Liver (tissue), 9 donors: Measurements from ENCODE around the gene PTPRD. TPM values are rescaled to one million over a fixed set of nuclear protein-coding genes. Genes with fewer than 3 reads are reported as not detected.

Experiments
- DNase-seq: peaks from one replicate; pipeline ENCODE4 v3.0.0-alpha.2; 2017; ENCODE audit warnings: low spot score
- H3K27ac ChIP-seq, 2 donors: one replicate each; pipeline ENCODE4 v1.7.0; 2013; ENCODE audit warnings: inconsistent platforms in 2 of 2, low read length in 2 of 2, control low read depth in 1 of 2, low read depth in 1 of 2, mild to moderate bottlenecking in 1 of 2
- H3K27me3 ChIP-seq, 4 donors: one replicate each; pipeline versions ENCODE4 v1.6.1 to v1.7.0; 2013; ENCODE audit warnings: low read length in 3 of 4, inconsistent platforms in 1 of 4, mild to moderate bottlenecking in 1 of 4, moderate library complexity in 1 of 4; ENCODE audit not compliant: control insufficient read depth in 4 of 4, insufficient read depth in 4 of 4
- H3K36me3 ChIP-seq, 4 donors: one replicate each; pipeline versions ENCODE4 v1.6.1 to v1.7.0; 2013; ENCODE audit warnings: low read length in 3 of 4, mild to moderate bottlenecking in 3 of 4, low read depth in 1 of 4, moderate library complexity in 1 of 4; ENCODE audit not compliant: control insufficient read depth in 4 of 4, insufficient read depth in 3 of 4
- H3K4me1 ChIP-seq, 4 donors: one replicate each; pipeline versions ENCODE4 v1.6.1 to v1.7.0; 2013; ENCODE audit warnings: low read length in 3 of 4, mild to moderate bottlenecking in 3 of 4, moderate library complexity in 1 of 4; ENCODE audit not compliant: control insufficient read depth in 4 of 4, insufficient read depth in 4 of 4
- H3K4me3 ChIP-seq, 3 donors: one replicate each; pipeline versions ENCODE4 v1.6.1 to v1.7.0; 2013; ENCODE audit warnings: low read length in 3 of 3, control low read depth in 1 of 3, low read depth in 1 of 3, mild to moderate bottlenecking in 1 of 3
- H3K9ac ChIP-seq, 2 donors: one replicate each; pipeline ENCODE4 v1.7.0; 2013; ENCODE audit warnings: low read length in 2 of 2, mild to moderate bottlenecking in 2 of 2, moderate library complexity in 2 of 2, control low read depth in 1 of 2, low read depth in 1 of 2
- H3K9me3 ChIP-seq, 4 donors: one replicate each; pipeline versions ENCODE4 v1.6.1 to v1.7.0; 2013; ENCODE audit warnings: low read length in 3 of 4; ENCODE audit not compliant: control insufficient read depth in 4 of 4
- ATF3 ChIP-seq: IDR thresholded peaks from 2 replicates; pipeline ENCODE4 v1.6.1; 2016; ENCODE audit warnings: antibody characterized with exemption
- EGR1 ChIP-seq, 2 donors: IDR thresholded peaks; 2 replicates each; pipeline ENCODE4 v1.6.1; 2016 to 2018; ENCODE audit warnings: antibody characterized with exemption in 2 of 2, low read depth in 2 of 2
- FOXA1 ChIP-seq: IDR thresholded peaks from 2 replicates; pipeline ENCODE4 v1.6.1; 2016; ENCODE audit warnings: antibody characterized with exemption
- FOXA2 ChIP-seq: IDR thresholded peaks from 2 replicates; pipeline ENCODE4 v1.6.1; 2016; ENCODE audit warnings: antibody characterized with exemption
- GABPA ChIP-seq, 2 donors: IDR thresholded peaks in 1 of 2; conservative IDR thresholded peaks in 1 of 2; 2 replicates each; pipeline ENCODE4 v1.6.1; 2016; ENCODE audit warnings: antibody characterized with exemption in 2 of 2, mild to moderate bottlenecking in 1 of 2, moderate library complexity in 1 of 2
- HNF4A ChIP-seq, 2 donors: conservative IDR thresholded peaks; 2 replicates each; pipeline ENCODE4 v1.6.1; 2016; ENCODE audit warnings: antibody characterized with exemption in 2 of 2, mild to moderate bottlenecking in 2 of 2
- HNF4G ChIP-seq: IDR thresholded peaks from 2 replicates; pipeline ENCODE4 v1.6.1; 2016; ENCODE audit warnings: antibody characterized with exemption
- MAX ChIP-seq: IDR thresholded peaks from 2 replicates; pipeline ENCODE4 v1.6.1; 2016; ENCODE audit warnings: antibody characterized with exemption
- NR2F2 ChIP-seq: IDR thresholded peaks from 2 replicates; pipeline ENCODE4 v1.6.1; 2016; ENCODE audit warnings: antibody characterized with exemption
- RAD21 ChIP-seq, 2 donors: IDR thresholded peaks; 2 replicates each; pipeline ENCODE4 v1.6.1; 2016; ENCODE audit warnings: antibody characterized with exemption in 2 of 2, mild to moderate bottlenecking in 2 of 2
- REST ChIP-seq: IDR thresholded peaks from 2 replicates; pipeline ENCODE4 v1.6.1; 2016; ENCODE audit warnings: antibody characterized with exemption, mild to moderate bottlenecking
- RXRA ChIP-seq, 2 donors: IDR thresholded peaks; 2 replicates each; pipeline ENCODE4 v1.6.1; 2017 to 2018; ENCODE audit warnings: antibody characterized with exemption in 2 of 2, mild to moderate bottlenecking in 1 of 2
- SP1 ChIP-seq: IDR thresholded peaks from 2 replicates; pipeline ENCODE4 v1.6.1; 2018; ENCODE audit warnings: antibody characterized with exemption, mild to moderate bottlenecking
- TAF1 ChIP-seq: conservative IDR thresholded peaks from 2 replicates; pipeline ENCODE4 v1.6.1; 2016; ENCODE audit warnings: antibody characterized with exemption, mild to moderate bottlenecking
- YY1 ChIP-seq: IDR thresholded peaks from 2 replicates; pipeline ENCODE4 v1.6.1; 2016; ENCODE audit warnings: antibody characterized with exemption, mild to moderate bottlenecking
- WGBS: extraction: QIAGEN DNeasy Blood & Tissue Kit; methylation state at CpG from one replicate; pipeline ENCODE4 v1.1.7; 2013; 5-methylcytosine and 5-hydroxymethylcytosine counted together
- polyA plus RNA-seq, 2 donors: library from polyadenylated mRNA; stranded (reverse) in 1 of 2; unstranded in 1 of 2; fragments of 200-250 nt in 1 of 2; fragments of >200 nt in 1 of 2; fragmentation: Nextera tagmentation in 1 of 2; extraction: Ambion mirVana in 1 of 2; gene quantifications; one replicate each; pipeline versions ENCODE4 v1.2.1 to v1.2.3, GENCODE V29; 2013 to 2015
- total RNA-seq, 2 donors: library from RNA; depleted of rRNA; stranded (reverse); fragments of >200 nt; gene quantifications; one replicate each; pipeline ENCODE4 v1.2.3, GENCODE V29; 2014
- TF ChIP-seq, protein P1 (sequence below): IDR thresholded peaks from 2 replicates; pipeline ENCODE4 v1.6.1; 2016; ENCODE audit warnings: antibody characterized with exemption
- TF ChIP-seq, protein P2 (sequence below): fragments of 150-350 bp; IDR thresholded peaks from 2 replicates; pipeline ENCODE4 v1.5.1; 2017; ENCODE audit warnings: improper control_type of control experiment, low read depth, low read length; ENCODE audit not compliant: missing input control
- donor health status: healthy.
- donor health status: healthy.
- donor health status: healthy.
- donor health status: healthy.
- donor health status: healthy.

The PTPRD gene
- total and polyA plus RNA-seq, 4 donors, result 0.78 to 34.2 (median 4.7) TPM

DNA sequence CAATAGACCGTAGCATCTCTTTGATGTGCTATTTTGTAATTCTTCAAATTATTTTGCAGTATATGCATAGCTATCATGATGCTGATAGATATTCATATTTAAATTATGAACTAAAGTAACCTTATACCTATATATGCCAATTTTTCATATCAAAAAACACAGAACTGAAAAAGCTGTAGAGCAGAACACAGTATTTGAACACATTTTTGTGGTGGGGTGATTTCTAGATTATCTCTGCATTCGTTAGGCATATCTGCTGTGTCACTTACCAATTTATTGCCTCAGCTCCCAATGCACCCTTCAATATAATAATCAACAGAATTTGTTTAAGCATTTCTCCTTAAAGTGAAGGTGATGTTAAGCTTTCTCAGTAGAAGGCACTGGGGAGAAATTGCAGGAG, 998.2 kb downstream of the PTPRD start:
- Histone ChIP-seq H3K9ac (no peak overlapping the region), H3K4me3 (no peak overlapping the region), H3K36me3 (no peaks in the 10 kb centered on the region), H3K9me3 (no peaks in the 10 kb centered on the region), H3K27ac (no peak overlapping the region), H3K4me1 (peaks cover 0 to 3% (median 1%) of the 10 kb centered on the region in 4 donors), H3K27me3 (no peaks in the 10 kb centered on the region)
- TF ChIP-seq RAD21 (IDR thresholded peaks at IDR 0.05), result no peak
- no peak for TF ChIP-seq ATF3
- TF ChIP-seq RXRA (IDR thresholded peaks at IDR 0.05), result no peak
- no peak for TF ChIP-seq HNF4A (conservative IDR thresholded peaks at IDR 0.05)
- no peak for TF ChIP-seq EGR1 (IDR thresholded peaks at IDR 0.05; ENCODE audit: low read depth in 2 of 2)
- no peak for TF ChIP-seq FOXA2
- no peak for TF ChIP-seq FOXA1
- no peak for TF ChIP-seq TAF1
- TF ChIP-seq REST, result no peak
- TF ChIP-seq SP1, result no peak
- DNase-seq, result no peak
- 64% methylated on average over 2 of the region's 2 CpGs for WGBS

DNA sequence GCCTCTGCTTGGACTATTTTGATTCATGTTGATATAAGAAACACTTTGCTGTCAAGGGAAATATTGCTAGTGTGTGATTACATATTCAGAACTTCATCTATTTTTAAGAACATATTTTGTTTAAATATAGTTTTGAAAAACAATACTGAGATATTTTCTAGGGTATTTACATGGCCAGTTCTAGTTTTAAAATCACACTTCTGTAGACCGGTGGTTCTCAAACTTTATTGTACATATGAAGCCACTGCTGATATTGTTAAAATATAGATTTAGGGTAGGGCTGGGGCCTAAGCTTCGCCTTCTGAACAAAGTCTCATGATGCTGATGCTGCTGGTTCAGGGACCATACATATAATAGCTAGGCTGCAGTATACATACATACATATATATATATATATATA, 1000.0 kb downstream of the PTPRD start:
- Histone ChIP-seq H3K27me3 (no peaks in the 10 kb centered on the region), H3K27ac (no peak overlapping the region), H3K9me3 (no peaks in the 10 kb centered on the region), H3K4me3 (no peak overlapping the region), H3K36me3 (no peaks in the 10 kb centered on the region), H3K4me1 (peaks cover 0 to 3% (median 1%) of the 10 kb centered on the region in 4 donors), H3K9ac (no peak overlapping the region)
- WGBS, result 85% methylated on average over 2 of the region's 2 CpGs
- no peak for DNase-seq
- no peak for TF ChIP-seq NR2F2
- TF ChIP-seq GABPA (IDR thresholded peaks at IDR 0.05 in 1 of 2, conservative IDR thresholded peaks at IDR 0.05 in 1 of 2), result no peak
- no peak for TF ChIP-seq YY1
- no peak for TF ChIP-seq REST
- no peak for TF ChIP-seq SP1
- TF ChIP-seq, protein P1, sequence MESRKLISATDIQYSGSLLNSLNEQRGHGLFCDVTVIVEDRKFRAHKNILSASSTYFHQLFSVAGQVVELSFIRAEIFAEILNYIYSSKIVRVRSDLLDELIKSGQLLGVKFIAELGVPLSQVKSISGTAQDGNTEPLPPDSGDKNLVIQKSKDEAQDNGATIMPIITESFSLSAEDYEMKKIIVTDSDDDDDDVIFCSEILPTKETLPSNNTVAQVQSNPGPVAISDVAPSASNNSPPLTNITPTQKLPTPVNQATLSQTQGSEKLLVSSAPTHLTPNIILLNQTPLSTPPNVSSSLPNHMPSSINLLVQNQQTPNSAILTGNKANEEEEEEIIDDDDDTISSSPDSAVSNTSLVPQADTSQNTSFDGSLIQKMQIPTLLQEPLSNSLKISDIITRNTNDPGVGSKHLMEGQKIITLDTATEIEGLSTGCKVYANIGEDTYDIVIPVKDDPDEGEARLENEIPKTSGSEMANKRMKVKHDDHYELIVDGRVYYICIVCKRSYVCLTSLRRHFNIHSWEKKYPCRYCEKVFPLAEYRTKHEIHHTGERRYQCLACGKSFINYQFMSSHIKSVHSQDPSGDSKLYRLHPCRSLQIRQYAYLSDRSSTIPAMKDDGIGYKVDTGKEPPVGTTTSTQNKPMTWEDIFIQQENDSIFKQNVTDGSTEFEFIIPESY, result no peak
- TF ChIP-seq MAX, result no peak
- TF ChIP-seq, protein P2, sequence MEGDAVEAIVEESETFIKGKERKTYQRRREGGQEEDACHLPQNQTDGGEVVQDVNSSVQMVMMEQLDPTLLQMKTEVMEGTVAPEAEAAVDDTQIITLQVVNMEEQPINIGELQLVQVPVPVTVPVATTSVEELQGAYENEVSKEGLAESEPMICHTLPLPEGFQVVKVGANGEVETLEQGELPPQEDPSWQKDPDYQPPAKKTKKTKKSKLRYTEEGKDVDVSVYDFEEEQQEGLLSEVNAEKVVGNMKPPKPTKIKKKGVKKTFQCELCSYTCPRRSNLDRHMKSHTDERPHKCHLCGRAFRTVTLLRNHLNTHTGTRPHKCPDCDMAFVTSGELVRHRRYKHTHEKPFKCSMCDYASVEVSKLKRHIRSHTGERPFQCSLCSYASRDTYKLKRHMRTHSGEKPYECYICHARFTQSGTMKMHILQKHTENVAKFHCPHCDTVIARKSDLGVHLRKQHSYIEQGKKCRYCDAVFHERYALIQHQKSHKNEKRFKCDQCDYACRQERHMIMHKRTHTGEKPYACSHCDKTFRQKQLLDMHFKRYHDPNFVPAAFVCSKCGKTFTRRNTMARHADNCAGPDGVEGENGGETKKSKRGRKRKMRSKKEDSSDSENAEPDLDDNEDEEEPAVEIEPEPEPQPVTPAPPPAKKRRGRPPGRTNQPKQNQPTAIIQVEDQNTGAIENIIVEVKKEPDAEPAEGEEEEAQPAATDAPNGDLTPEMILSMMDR, result no peak
- TF ChIP-seq TAF1, result no peak
- TF ChIP-seq RAD21 (IDR thresholded peaks at IDR 0.05), result no peak
- TF ChIP-seq HNF4G, result no peak
- no peak for TF ChIP-seq EGR1 (IDR thresholded peaks at IDR 0.05; ENCODE audit: low read depth in 2 of 2)
- TF ChIP-seq RXRA (IDR thresholded peaks at IDR 0.05), result no peak
- no peak for TF ChIP-seq HNF4A (conservative IDR thresholded peaks at IDR 0.05)
- TF ChIP-seq ATF3, result no peak
- no peak for TF ChIP-seq FOXA1
